ENCODE data around the gene MAP4K4. TPM values are rescaled to one million over a fixed set of nuclear protein-coding genes. Genes with fewer than 3 reads are reported as not detected.

The MAP4K4 gene
- total RNA-seq, 1 donor from 2014 or later, result 115 TPM

DNA sequence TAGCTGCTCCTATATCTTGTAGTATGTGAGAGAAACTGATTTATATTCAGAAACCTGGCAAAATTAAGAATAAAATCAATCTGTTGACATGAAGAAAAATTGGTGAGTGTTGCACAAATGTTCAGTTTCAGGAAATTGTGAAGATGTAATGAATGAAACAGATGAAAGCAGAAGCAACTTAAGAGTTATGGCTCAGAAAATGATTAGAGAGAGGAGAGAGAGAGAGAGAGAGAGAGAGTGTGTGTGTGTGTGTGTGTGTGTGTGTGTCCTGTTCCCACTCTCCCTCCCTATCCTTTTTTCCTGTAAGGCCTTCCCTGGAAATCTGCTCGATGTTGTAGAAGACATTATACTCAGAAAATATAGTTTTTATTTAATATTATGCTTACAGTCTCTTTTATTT lies 31.4 kb downstream of the MAP4K4 start:
- DNase-seq (ENCODE audit: low read depth), result no peak
- no peak overlapping the region for H3K4me3 ChIP-seq (ENCODE audit: low read depth, low read length)
- TF ChIP-seq CTCF (conservative IDR thresholded peaks at IDR 0.05; ENCODE audit: low read depth, low read length), result no peak

DNA sequence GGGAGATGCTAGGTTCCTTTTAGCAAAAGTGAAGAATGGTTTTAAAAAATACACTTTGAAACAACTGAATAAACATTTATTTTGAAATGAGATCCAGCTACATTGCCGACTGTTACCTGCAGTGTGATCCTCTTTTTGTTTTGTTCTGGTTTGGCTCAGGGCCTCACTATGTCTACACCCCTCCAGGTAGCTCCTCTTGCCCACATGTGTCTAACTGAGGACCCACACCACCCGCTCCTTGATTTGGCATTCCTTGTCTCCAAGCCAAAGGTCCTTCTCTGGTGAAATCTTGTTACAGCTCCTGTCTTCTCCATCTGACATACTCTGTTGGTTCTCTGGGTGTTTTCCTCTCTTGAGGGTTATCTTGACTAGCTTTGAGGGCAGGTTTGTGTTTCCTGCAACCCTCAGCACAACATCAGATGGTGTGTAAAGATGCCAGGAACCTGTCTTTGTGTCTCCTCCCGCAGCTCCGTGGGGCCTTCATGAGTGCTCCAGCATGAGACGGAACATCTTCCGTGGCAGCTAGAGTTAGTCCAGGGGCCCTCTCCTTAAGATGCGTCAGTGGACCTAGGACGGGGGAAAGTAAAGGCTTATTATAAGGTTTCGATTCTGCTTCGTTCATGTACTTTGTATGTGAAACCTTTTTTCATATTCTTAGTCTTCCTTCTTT lies 32.1 kb downstream of the MAP4K4 start:
- DNase-seq (ENCODE audit: low read depth), result no peak
- no peak for TF ChIP-seq CTCF (conservative IDR thresholded peaks at IDR 0.05; ENCODE audit: low read depth, low read length)
- no peak overlapping the region for H3K4me3 ChIP-seq (ENCODE audit: low read depth, low read length)

DNA sequence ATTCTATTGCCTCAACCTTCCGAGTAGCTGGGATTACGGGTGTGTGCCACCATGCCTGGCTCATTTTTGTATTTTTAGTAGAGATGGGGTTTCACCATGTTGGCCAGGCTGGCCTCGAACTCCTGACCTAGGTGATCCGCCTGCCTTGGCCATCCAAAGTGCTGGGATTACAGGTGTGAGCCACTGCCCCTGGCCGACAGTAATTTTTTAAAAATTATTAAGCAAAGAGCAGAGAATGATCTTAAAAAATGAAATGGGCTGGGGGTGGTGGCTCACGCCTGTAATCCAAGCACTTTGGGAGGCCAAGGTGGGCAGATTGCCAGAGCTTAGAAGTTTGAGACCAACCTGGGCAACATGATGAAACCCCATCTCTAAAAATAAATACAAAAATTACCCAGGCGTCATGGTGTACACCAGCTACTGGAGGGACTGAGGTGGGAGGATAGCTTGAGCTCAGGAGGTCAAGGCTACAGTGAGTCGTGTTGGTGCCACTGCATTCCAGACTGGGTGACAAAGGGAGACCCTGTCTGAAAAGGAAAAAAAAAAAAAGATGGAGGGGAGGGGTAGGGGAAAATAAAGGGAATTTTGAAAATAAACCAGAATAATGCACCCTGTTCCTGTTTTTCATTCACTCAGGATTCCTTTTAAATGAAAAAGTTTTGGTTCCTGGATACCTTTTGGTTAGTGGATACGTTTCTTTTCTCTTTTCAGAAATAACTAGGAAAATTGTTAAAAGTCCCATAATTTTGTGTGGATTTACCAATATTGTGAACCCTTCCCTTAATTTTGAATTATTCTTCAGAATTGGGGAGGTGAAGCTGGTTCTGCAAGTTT lies 33.9 kb downstream of the MAP4K4 start:
- no peak overlapping the region for H3K4me3 ChIP-seq (ENCODE audit: low read depth, low read length)
- no peak for TF ChIP-seq CTCF (conservative IDR thresholded peaks at IDR 0.05; ENCODE audit: low read depth, low read length)
- DNase-seq (ENCODE audit: low read depth), result no peak

DNA sequence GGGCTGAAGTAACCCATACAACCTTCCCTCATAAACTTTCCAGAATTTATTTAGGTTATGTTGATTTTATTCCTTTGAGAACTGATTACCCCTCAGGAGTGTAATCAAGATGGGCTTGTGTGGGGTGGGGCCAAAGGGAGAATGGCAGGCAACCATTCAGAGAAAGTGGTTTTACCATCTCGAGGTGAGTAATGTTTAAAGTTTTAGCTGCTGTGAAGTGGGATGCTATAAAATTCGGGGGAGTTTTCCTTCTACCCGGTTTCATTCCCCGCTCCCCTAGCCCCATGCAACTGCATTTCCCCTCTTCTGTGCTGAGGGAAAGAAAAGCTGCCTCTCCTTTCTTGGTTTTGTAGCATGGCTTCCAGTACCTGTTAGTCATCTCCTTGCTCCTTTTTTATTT lies 34.7 kb downstream of the MAP4K4 start:
- TF ChIP-seq CTCF (conservative IDR thresholded peaks at IDR 0.05; ENCODE audit: low read depth, low read length), result no peak
- no peak overlapping the region for H3K4me3 ChIP-seq (ENCODE audit: low read depth, low read length)
- no peak for DNase-seq (ENCODE audit: low read depth)

- TF ChIP-seq CTCF (conservative IDR thresholded peaks at IDR 0.05; ENCODE audit: low read depth, low read length), result no peak
- no peak overlapping the region for H3K4me3 ChIP-seq (ENCODE audit: low read depth, low read length)
- no peak for DNase-seq (ENCODE audit: low read depth)
Measured at GRCh38 chr2:101732773-101733256, 35.3 kb downstream of the MAP4K4 start.

GRCh38 chr2:101733257-101733993 lies 35.9 kb downstream of the MAP4K4 start:
- no peak overlapping the region for H3K4me3 ChIP-seq (ENCODE audit: low read depth, low read length)
- DNase-seq (ENCODE audit: low read depth), result no peak
- TF ChIP-seq CTCF (conservative IDR thresholded peaks at IDR 0.05; ENCODE audit: low read depth, low read length), result no peak

Data from epithelial cell of proximal tubule (primary cell).